HCT116 (cell line): ENCODE measurements around the gene ATP6V0D1. TPM values are rescaled to one million over a fixed set of nuclear protein-coding genes. Genes with fewer than 3 reads are reported as not detected.

Experiments used
- ATAC-seq: fragments of 200-7000 bp; cut with Tn5 transposase; 2 replicates; pipeline ENCODE4 v1.9.1; 2020; ENCODE audit warnings: mild to moderate bottlenecking, moderate library complexity
- BruUV-seq: library from RNA; stranded (reverse); fragments of 400-500 nt; replicated peaks from 2 replicates; lab custom pipeline; 2021; lab: Mats Ljungman, UMichigan
- CTCF ChIA-PET: fragments of 300-600 bp; sonication (Branson Sonifier 250); formaldehyde crosslinking; loops from one replicate; lab custom pipeline; 2021; ENCODE audit warnings: antibody characterized with exemption; lab: Charles Lee
- POLR2A ChIA-PET: fragments of 300-600, 350-600 bp; sonication (Branson Sonifier 250); formaldehyde crosslinking; loops from one replicate; lab custom pipeline; 2021; ENCODE audit warnings: antibody characterized with exemption; lab: Charles Lee
- RAD21 ChIA-PET, 2 experiments: fragments of 300-600 bp; sonication (Branson Sonifier 250); formaldehyde crosslinking; loops; one replicate each; lab custom pipeline; 2023; ENCODE audit warnings: low total read pairs in 2 of 2; ENCODE audit not compliant: uncharacterized antibody in 2 of 2, unreplicated experiment in 2 of 2, low non-redundant PET in 1 of 2; lab: Charles Lee
- DNase-seq: peaks from one replicate; pipeline ENCODE4 v3.0.0-alpha.2; 2010; ENCODE audit warnings: low read depth, low spot score
- H2AFZ ChIP-seq: fragments of 200-600 bp; shearing (Covaris generic), sonication (generic); 2 replicates; pipeline ENCODE4 v1.6.1; 2017; ENCODE audit warnings: low read depth, mixed run types, mixed read lengths, antibody characterized with exemption, low read length; ENCODE audit not compliant: poor library complexity, severe bottlenecking
- H3K27ac ChIP-seq: 2 replicates; pipeline ENCODE4 v1.5.1; 2012; ENCODE audit warnings: low read depth, low read length
- H3K27me3 ChIP-seq: fragments of 200-600 bp; sonication (generic); 2 replicates; pipeline ENCODE4 v1.6.1; 2016; ENCODE audit warnings: mixed run types, low read length, mixed read lengths; ENCODE audit not compliant: insufficient read depth
- H3K36me3 ChIP-seq, 2 experiments: fragments of 200-500 bp in 1 of 2; fragments of 200-600 bp in 1 of 2; sonication (Bioruptor generic) in 1 of 2; sonication (generic) in 1 of 2; 2 replicates each; pipeline versions ENCODE4 v1.5.1 to v1.6.1; 2014 to 2016; ENCODE audit warnings: low read length in 2 of 2, inconsistent platforms in 1 of 2, mixed read lengths in 1 of 2, mixed run types in 1 of 2; ENCODE audit not compliant: insufficient read depth in 2 of 2, control insufficient read depth in 1 of 2
- H3K4me1 ChIP-seq, 2 experiments: fragments of 200-600 bp in 1 of 2; sonication (generic) in 1 of 2; 2 replicates each; pipeline versions ENCODE4 v1.5.1 to v1.6.1; 2012 to 2017; ENCODE audit warnings: low read length in 2 of 2, inconsistent platforms in 1 of 2, mild to moderate bottlenecking in 1 of 2, mixed read lengths in 1 of 2, mixed run types in 1 of 2, moderate library complexity in 1 of 2; ENCODE audit not compliant: insufficient read depth in 2 of 2, control insufficient read depth in 1 of 2
- H3K4me2 ChIP-seq: fragments of 200-600 bp; sonication (generic); 2 replicates; pipeline ENCODE4 v1.6.1; 2017; ENCODE audit warnings: mixed run types, low read length, mixed read lengths
- H3K4me3 ChIP-seq, 2 experiments: fragments of 200-600 bp in 1 of 2; sonication (generic) in 1 of 2; replicated peaks in 1 of 2; 2 replicates each; pipeline ENCODE4 v1.5.1; 2011 to 2016; ENCODE audit warnings: low read length in 2 of 2, control low read depth in 1 of 2, low read depth in 1 of 2, mild to moderate bottlenecking in 1 of 2, mixed read lengths in 1 of 2, mixed run types in 1 of 2
- H3K79me2 ChIP-seq: fragments of 200-600 bp; sonication (generic); 2 replicates; pipeline ENCODE4 v1.6.1; 2017; ENCODE audit warnings: mild to moderate bottlenecking, mixed run types, low read length, moderate library complexity, mixed read lengths; ENCODE audit not compliant: insufficient read depth
- H3K9ac ChIP-seq: fragments of 200-600 bp; sonication (generic); 2 replicates; pipeline ENCODE4 v1.6.1; 2016; ENCODE audit warnings: low read length, mixed read lengths
- H3K9me2 ChIP-seq: fragments of 200-600 bp; sonication (generic), shearing (Covaris generic); 2 replicates; pipeline ENCODE4 v1.6.1; 2017; ENCODE audit warnings: mixed run types, mild to moderate bottlenecking, moderate library complexity; ENCODE audit not compliant: insufficient read depth
- H3K9me3 ChIP-seq, 2 experiments: fragments of 200-500 bp in 1 of 2; fragments of 200-600 bp in 1 of 2; sonication (Bioruptor generic) in 1 of 2; sonication (generic) in 1 of 2; 2 replicates each; pipeline ENCODE4 v1.6.1; 2014 to 2017; ENCODE audit warnings: low read length in 2 of 2, mixed read lengths in 2 of 2, inconsistent platforms in 1 of 2, low read depth in 1 of 2, mild to moderate bottlenecking in 1 of 2, mixed run types in 1 of 2, moderate library complexity in 1 of 2; ENCODE audit not compliant: control insufficient read depth in 1 of 2, insufficient read depth in 1 of 2
- H4K20me1 ChIP-seq: fragments of 200-600 bp; sonication (generic), shearing (Covaris generic); 2 replicates; pipeline ENCODE4 v1.6.1; 2017; ENCODE audit warnings: mixed run types, mild to moderate bottlenecking, moderate library complexity; ENCODE audit not compliant: insufficient read depth
- ATF3 ChIP-seq: IDR thresholded peaks from 2 replicates; pipeline ENCODE4 v1.6.1; 2012
- CBX3 ChIP-seq: IDR thresholded peaks from 2 replicates; pipeline ENCODE4 v1.6.1; 2012; ENCODE audit warnings: low read depth
- CTCF ChIP-seq, 3 experiments: fragments of 200-600 bp in 1 of 3; sonication (generic) in 1 of 3; IDR thresholded peaks in 2 of 3; conservative IDR thresholded peaks in 1 of 3; 2 replicates each; pipeline ENCODE4 v1.5.1; 2012 to 2017; ENCODE audit warnings: low read depth in 2 of 3, low read length in 2 of 3, antibody characterized with exemption in 1 of 3, borderline replicate concordance in 1 of 3, control low read depth in 1 of 3, mild to moderate bottlenecking in 1 of 3, mixed read lengths in 1 of 3, mixed run types in 1 of 3, moderate library complexity in 1 of 3; ENCODE audit not compliant: insufficient read depth in 1 of 3
- EGR1 ChIP-seq: IDR thresholded peaks from 2 replicates; pipeline ENCODE4 v1.6.1; 2012; ENCODE audit warnings: low read depth
- EZH2 ChIP-seq: fragments of 200-600 bp; sonication (generic); IDR thresholded peaks from 2 replicates; pipeline ENCODE4 v1.6.1; 2017; ENCODE audit warnings: antibody characterized with exemption, mixed run types
- JUND ChIP-seq: IDR thresholded peaks from 2 replicates; pipeline ENCODE4 v1.6.1; 2012
- POLR2A ChIP-seq: IDR thresholded peaks from 2 replicates; pipeline ENCODE4 v1.7.0; 2011; ENCODE audit warnings: borderline replicate concordance; ENCODE audit not compliant: insufficient read depth, insufficient read length; ENCODE audit errors: extremely low read depth
- POLR2AphosphoS5 ChIP-seq: IDR thresholded peaks from 2 replicates; pipeline ENCODE4 v1.6.1; 2011; ENCODE audit warnings: mild to moderate bottlenecking, low read depth, low read length, moderate library complexity
- RAD21 ChIP-seq: IDR thresholded peaks from 2 replicates; pipeline ENCODE4 v1.6.1; 2012; ENCODE audit warnings: low read depth, mild to moderate bottlenecking
- REST ChIP-seq: IDR thresholded peaks from 2 replicates; pipeline ENCODE4 v1.6.1; 2012; ENCODE audit warnings: low read depth
- SRF ChIP-seq: IDR thresholded peaks from 2 replicates; pipeline ENCODE4 v1.6.1; 2012; ENCODE audit warnings: low read depth
- TCF7L2 ChIP-seq: IDR thresholded peaks from 2 replicates; pipeline ENCODE4 v1.7.0; 2011; ENCODE audit warnings: borderline replicate concordance, inconsistent platforms; ENCODE audit not compliant: insufficient read depth, insufficient read length; ENCODE audit errors: extremely low read depth
- YY1 ChIP-seq: IDR thresholded peaks from 2 replicates; pipeline ENCODE4 v1.6.1; 2011; ENCODE audit warnings: low read length, low read depth, moderate library complexity, mild to moderate bottlenecking; ENCODE audit not compliant: insufficient replicate concordance; ENCODE audit errors: extremely low read depth
- ZBTB33 ChIP-seq: IDR thresholded peaks from 2 replicates; pipeline ENCODE4 v1.6.1; 2011; ENCODE audit warnings: mild to moderate bottlenecking, low read length, moderate library complexity; ENCODE audit not compliant: insufficient replicate concordance; ENCODE audit errors: extremely low read depth
- ZFX ChIP-seq: fragments of 450-650 bp; IDR thresholded peaks from 2 replicates; pipeline ENCODE4 v1.6.1; 2017
- ZNF274 ChIP-seq: fragments of 200-500 bp; sonication (Bioruptor generic); IDR thresholded peaks from 2 replicates; pipeline ENCODE4 v1.6.1; 2014; ENCODE audit warnings: mild to moderate bottlenecking, low read depth, low read length, inconsistent platforms
- intact Hi-C: fragments of 100-400 bp; cut with micrococcal nuclease; formaldehyde crosslinking; loops from 2 replicates; pipeline ENCODE4 v1.10.0; 2022
- total RNA-seq: library from RNA; stranded (reverse); gene quantifications from one replicate; pipeline ENCODE4 v1.2.1, GENCODE V29; 2021; ENCODE audit not compliant: unreplicated experiment

The ATP6V0D1 gene
- total RNA-seq, 1 experiment from 2014 or later: 36.6 TPM

GRCh38 chr16:67471758-67472384, 9.1 kb downstream of the ATP6V0D1 start:
- CTCF ChIA-PET: no interaction called here

More at GRCh38 chr16:67471758-67472384, 9.1 kb downstream of the ATP6V0D1 start:
- BruUV-seq: no TSS peak
- H3K4me3 ChIP-seq: no peak overlapping the region
- no peak overlapping the region for H3K27ac ChIP-seq
- H3K9ac ChIP-seq: no peak overlapping the region
- H3K4me1 ChIP-seq: no peaks in the 10 kb centered on the region
- H3K27me3 ChIP-seq: no peaks in the 10 kb centered on the region
- no peaks in the 10 kb centered on the region for H3K9me3 ChIP-seq
- H3K79me2 ChIP-seq: peaks cover 26% of the 10 kb centered on the region
- H2AFZ ChIP-seq: no peak overlapping the region
- no peak overlapping the region for H3K4me2 ChIP-seq
- intact Hi-C loops: no loop called here
- H3K9me2 ChIP-seq: no peaks in the 10 kb centered on the region
- no peaks in the 10 kb centered on the region for H4K20me1 ChIP-seq
- DNase-seq (no peak), ATAC-seq (no peak)
- ChIA-PET POLR2A (no interaction called here), RAD21 (no interaction called here)
- TF ChIP-seq ATF3 (no peak), JUND (no peak), EGR1 (no peak), TCF7L2 (no peak), RAD21 (no peak), YY1 (no peak), SRF (no peak), ZNF274 (no peak), ZFX (no peak), POLR2A (no peak), REST (no peak), CTCF (IDR thresholded peaks at IDR 0.05 in 2 of 3, conservative IDR thresholded peaks at IDR 0.05 in 1 of 3; ENCODE audit: borderline replicate concordance in 1 of 3, insufficient read depth in 1 of 3, low read depth in 2 of 3, low read length in 2 of 3) (no peak), POLR2AphosphoS5 (no peak), EZH2 (no peak), CBX3 (no peak), ZBTB33 (no peak)
- H3K36me3 ChIP-seq: no peaks in the 10 kb centered on the region
